MM.1S (cell line): ENCODE data around the gene PCYT1B.

Source experiments
- DNase-seq: peaks from one replicate; pipeline ENCODE4 v3.0.0-alpha.2; 2015
- H2AFZ ChIP-seq: fragments of 300-600 bp; sonication (generic); 2 replicates; pipeline ENCODE4 v1.6.0; 2016; ENCODE audit warnings: antibody characterized with exemption, low read length
- H3F3A ChIP-seq: fragments of 300-600 bp; sonication (generic); 2 replicates; pipeline ENCODE4 v1.6.1; 2016; ENCODE audit warnings: mild to moderate bottlenecking, antibody characterized with exemption, low read length, moderate library complexity, mixed read lengths; ENCODE audit not compliant: insufficient read depth
- H3K27ac ChIP-seq: fragments of 300-600 bp; sonication (generic); 2 replicates; pipeline ENCODE4 v1.5.1; 2016; ENCODE audit warnings: mild to moderate bottlenecking, low read length
- H3K27me3 ChIP-seq: fragments of 300-600 bp; sonication (generic); replicated peaks from 2 replicates; pipeline ENCODE4 v1.6.0; 2016; ENCODE audit warnings: low read length; ENCODE audit not compliant: insufficient read depth
- H3K36me3 ChIP-seq: fragments of 300-600 bp; sonication (generic); replicated peaks from 2 replicates; pipeline ENCODE4 v1.6.1; 2016; ENCODE audit warnings: mild to moderate bottlenecking, low read length, mixed read lengths; ENCODE audit not compliant: insufficient read depth
- H3K4me1 ChIP-seq: fragments of 300-600 bp; sonication (generic); 2 replicates; pipeline ENCODE4 v1.6.1; 2016; ENCODE audit warnings: low read length, mixed read lengths
- H3K4me2 ChIP-seq: fragments of 300-600 bp; sonication (generic); 2 replicates; pipeline ENCODE4 v1.6.0; 2016; ENCODE audit warnings: low read depth, low read length
- H3K4me3 ChIP-seq: fragments of 300-600 bp; sonication (generic); 2 replicates; pipeline ENCODE4 v1.5.1; 2016; ENCODE audit warnings: low read length, mixed read lengths
- H3K79me2 ChIP-seq: fragments of 300-600 bp; sonication (generic); 2 replicates; pipeline ENCODE4 v1.6.1; 2016; ENCODE audit warnings: mixed run types, low read length, mixed read lengths
- H3K9ac ChIP-seq: fragments of 300-600 bp; sonication (generic); 2 replicates; pipeline ENCODE4 v1.6.1; 2016; ENCODE audit warnings: low read length, mixed read lengths
- H3K9me2 ChIP-seq: fragments of 300-600 bp; sonication (generic); replicated peaks from 2 replicates; pipeline ENCODE4 v1.6.1; 2016; ENCODE audit warnings: mild to moderate bottlenecking, low read length, mixed read lengths; ENCODE audit not compliant: insufficient read depth
- H3K9me3 ChIP-seq: fragments of 300-600 bp; sonication (generic); replicated peaks from 2 replicates; pipeline ENCODE4 v1.6.1; 2016; ENCODE audit warnings: mild to moderate bottlenecking, low read length, mixed read lengths; ENCODE audit not compliant: insufficient read depth
- H4K20me1 ChIP-seq: fragments of 300-600 bp; sonication (generic); 2 replicates; pipeline ENCODE4 v1.6.1; 2016; ENCODE audit warnings: mild to moderate bottlenecking, low read length, moderate library complexity, mixed read lengths; ENCODE audit not compliant: insufficient read depth
- CTCF ChIP-seq: fragments of 300-600 bp; sonication (generic); IDR thresholded peaks from 2 replicates; pipeline ENCODE4 v1.5.1; 2016; ENCODE audit warnings: antibody characterized with exemption, low read length, mixed read lengths
- EZH2 ChIP-seq: fragments of 300-600 bp; sonication (generic); optimal IDR thresholded peaks from 2 replicates; pipeline ENCODE3; 2017; ENCODE audit warnings: low read depth, mild to moderate bottlenecking, antibody characterized with exemption, low read length, mixed read lengths
- EZH2phosphoT487 ChIP-seq: fragments of 300-600 bp; sonication (generic); IDR thresholded peaks from 2 replicates; pipeline ENCODE4 v1.6.1; 2018; ENCODE audit warnings: antibody characterized with exemption, low read length

Gene PCYT1B

GRCh38 chrX:24574743-24575142, 72.4 kb downstream of the PCYT1B start:
- no peak overlapping the region for H3K4me3 ChIP-seq
- H3K27ac ChIP-seq = no peak overlapping the region
- no peak overlapping the region for H2AFZ ChIP-seq
- TF ChIP-seq EZH2phosphoT487 (no peak), EZH2 (no peak), CTCF (no peak)
- H3K9me3 ChIP-seq = no peaks in the 10 kb centered on the region
- no peaks in the 10 kb centered on the region for H3K9me2 ChIP-seq
- DNase-seq = peak; percentile 47
- no peaks in the 10 kb centered on the region for H3K27me3 ChIP-seq
- H3K79me2 ChIP-seq = no peaks in the 10 kb centered on the region
- no peaks in the 10 kb centered on the region for H4K20me1 ChIP-seq
- H3K4me1 ChIP-seq = no peaks in the 10 kb centered on the region
- H3F3A ChIP-seq = no peaks in the 10 kb centered on the region
- no peaks in the 10 kb centered on the region for H3K36me3 ChIP-seq
- H3K4me2 ChIP-seq = no peak overlapping the region
- no peak overlapping the region for H3K9ac ChIP-seq

GRCh38 chrX:24567169-24567568, 80.0 kb downstream of the PCYT1B start:
- Histone ChIP-seq H3K36me3 (no peaks in the 10 kb centered on the region), H3K4me3 (no peak overlapping the region), H2AFZ (no peak overlapping the region), H3K9me2 (no peaks in the 10 kb centered on the region), H4K20me1 (no peaks in the 10 kb centered on the region), H3K27me3 (no peaks in the 10 kb centered on the region), H3K9ac (no peak overlapping the region), H3F3A (no peaks in the 10 kb centered on the region), H3K4me1 (no peaks in the 10 kb centered on the region), H3K79me2 (no peaks in the 10 kb centered on the region), H3K9me3 (no peaks in the 10 kb centered on the region), H3K4me2 (no peak overlapping the region), H3K27ac (no peak overlapping the region)
- no peak for DNase-seq
- no peak for TF ChIP-seq CTCF
- TF ChIP-seq EZH2phosphoT487 = no peak
- TF ChIP-seq EZH2 = no peak

GRCh38 chrX:24566240-24566639, 80.9 kb downstream of the PCYT1B start:
- Histone ChIP-seq H3K4me3 (no peak overlapping the region), H3K9me3 (no peaks in the 10 kb centered on the region), H3K4me1 (no peaks in the 10 kb centered on the region), H3K79me2 (no peaks in the 10 kb centered on the region), H3K36me3 (no peaks in the 10 kb centered on the region), H3K9me2 (no peaks in the 10 kb centered on the region), H2AFZ (no peak overlapping the region), H3K27ac (no peak overlapping the region), H3K27me3 (no peaks in the 10 kb centered on the region), H3F3A (no peaks in the 10 kb centered on the region), H3K9ac (no peak overlapping the region), H4K20me1 (no peaks in the 10 kb centered on the region), H3K4me2 (no peak overlapping the region)
- no peak for DNase-seq
- TF ChIP-seq EZH2phosphoT487 (no peak), EZH2 (no peak), CTCF (no peak)
